NCI-H2081 (cell line): ENCODE data around the gene CALHM2.

Experiments
- DNase-seq, 2 experiments: peaks; one replicate each; lab custom pipeline; 2025; lab: John Stamatoyannopoulos, UW

The CALHM2 gene

DNA sequence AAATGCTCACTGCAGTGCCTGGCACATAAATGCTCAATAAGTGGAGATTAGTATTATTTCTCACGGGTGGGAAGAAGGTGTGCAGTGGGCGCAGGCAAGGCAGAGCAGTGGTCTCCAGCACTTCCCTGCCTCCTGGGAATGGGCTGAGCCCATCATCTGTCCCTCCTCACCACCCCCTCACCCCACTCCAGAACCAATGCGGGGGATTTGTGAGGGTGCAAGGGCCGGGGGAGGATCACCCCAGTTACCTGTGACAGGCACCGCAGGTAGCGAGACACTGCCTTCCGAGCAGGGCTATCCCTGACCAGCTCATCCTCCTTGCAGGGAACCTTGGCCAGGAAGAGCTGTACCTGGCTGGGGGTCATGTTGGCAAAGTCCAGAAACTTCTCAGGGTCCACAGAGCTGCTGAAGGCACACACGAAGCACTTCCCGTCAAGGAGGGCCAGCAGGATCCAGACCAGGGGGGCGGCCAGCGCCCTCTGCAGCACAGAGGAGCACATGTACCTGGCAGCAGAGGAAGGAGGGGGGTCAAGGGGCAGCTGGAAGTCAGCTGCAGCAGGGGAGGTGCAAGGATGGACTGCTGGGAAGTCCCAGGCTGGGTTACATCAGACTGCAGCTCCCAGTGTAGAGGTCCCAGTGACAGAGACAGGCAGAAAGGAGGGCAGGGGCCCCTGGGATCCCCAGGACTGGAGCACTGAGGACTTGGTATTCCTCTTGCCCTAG is 24.0 kb upstream of the CALHM2 start:
- no peak for DNase-seq

GRCh38 chr10:103475437-103475836 is 23.3 kb upstream of the CALHM2 start:
- DNase-seq, result no peak

GRCh38 chr10:103474077-103474476 is 21.9 kb upstream of the CALHM2 start:
- DNase-seq, result no peak

DNA sequence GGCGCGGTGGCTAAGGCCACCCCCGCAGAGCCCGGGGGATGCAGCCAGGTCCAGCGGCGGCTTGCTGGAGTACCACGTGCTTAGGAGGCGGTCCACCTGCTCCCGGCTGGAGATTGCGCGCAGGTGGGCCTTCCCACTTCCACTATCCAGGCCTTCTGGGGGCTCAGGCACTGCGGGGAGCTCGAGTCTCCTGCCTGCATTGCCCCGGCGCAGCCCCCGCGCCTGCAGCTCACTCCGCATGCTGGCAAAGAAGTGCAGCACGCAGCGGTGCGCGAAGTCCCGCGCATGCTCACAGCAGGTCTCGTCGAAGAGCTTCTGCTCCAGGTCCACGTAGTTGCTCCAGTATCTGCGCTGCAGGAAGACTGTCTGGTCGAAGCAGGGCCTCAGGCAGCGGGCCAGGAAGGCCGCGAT is 21.1 kb upstream of the CALHM2 start:
- DNase-seq, result no peak

GRCh38 chr10:103472005-103472404 is 19.8 kb upstream of the CALHM2 start:
- DNase-seq, result no peak

DNA sequence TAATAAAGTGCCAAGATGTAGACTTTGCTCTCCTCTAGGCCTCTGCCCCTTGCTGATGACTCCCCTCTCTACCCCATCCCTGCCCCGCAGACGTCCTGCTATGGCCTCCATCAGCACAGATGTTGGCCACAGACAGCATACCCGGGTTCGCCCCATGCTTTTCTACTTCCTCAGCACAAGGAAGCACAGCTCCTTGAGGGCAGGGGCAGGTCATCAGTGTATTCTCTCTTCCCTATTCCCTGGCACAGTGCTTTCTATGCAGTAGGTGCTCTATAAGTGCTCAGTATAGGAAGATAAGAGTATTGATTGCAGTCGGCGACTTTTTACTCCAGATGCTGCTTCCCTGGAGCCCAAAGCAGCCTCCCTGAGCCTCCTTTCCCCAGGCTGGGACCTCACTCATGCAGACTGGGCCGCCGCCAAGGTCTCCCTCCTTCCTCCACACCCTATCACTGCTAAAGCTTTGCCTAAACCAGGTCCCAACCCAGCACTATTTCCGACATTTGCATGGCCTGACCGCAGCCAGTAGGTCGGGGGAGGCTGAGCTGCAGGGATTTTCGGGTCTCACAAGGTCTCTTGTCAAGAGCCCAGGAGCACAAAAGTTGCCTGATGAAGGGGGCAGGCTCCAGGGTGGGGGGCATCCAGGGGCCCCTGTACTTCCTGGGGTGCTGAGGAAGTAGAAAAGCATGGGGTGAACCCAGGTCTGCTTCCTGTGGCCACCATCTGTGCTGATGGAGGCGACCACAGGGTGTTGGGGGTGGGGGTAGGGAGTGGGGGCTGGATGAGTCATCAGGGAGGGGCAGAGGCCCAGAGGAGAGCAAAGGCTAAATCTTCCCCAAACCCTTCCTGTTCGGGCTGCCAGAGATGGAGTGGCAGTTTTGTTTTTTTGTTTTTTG is 18.8 kb upstream of the CALHM2 start:
- DNase-seq, result no peak

- no peak for DNase-seq
Observed at GRCh38 chr10:103469201-103469600, 17.0 kb upstream of the CALHM2 start.

GRCh38 chr10:103467406-103467805 is 15.2 kb upstream of the CALHM2 start:
- DNase-seq, result no peak

DNA sequence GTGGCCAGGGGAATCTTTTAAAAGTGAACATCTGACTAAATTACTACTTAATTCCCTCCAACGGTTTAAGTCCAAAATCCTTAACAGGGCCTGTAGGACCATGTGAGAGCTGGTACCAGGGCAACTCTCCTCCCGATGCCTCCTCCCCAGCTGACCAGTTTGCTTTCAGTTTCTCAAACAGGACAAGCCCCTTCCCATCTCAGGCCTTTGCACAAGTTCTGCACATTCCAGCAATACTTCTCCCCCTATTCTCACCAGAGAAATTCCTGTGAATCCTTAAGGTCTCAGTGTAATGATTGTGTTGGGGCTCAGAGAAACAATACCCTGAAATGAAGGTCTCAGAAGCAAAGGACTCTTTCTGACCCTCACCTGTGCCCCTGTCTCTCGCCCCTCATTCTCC is 14.6 kb upstream of the CALHM2 start:
- DNase-seq, result no peak

DNA sequence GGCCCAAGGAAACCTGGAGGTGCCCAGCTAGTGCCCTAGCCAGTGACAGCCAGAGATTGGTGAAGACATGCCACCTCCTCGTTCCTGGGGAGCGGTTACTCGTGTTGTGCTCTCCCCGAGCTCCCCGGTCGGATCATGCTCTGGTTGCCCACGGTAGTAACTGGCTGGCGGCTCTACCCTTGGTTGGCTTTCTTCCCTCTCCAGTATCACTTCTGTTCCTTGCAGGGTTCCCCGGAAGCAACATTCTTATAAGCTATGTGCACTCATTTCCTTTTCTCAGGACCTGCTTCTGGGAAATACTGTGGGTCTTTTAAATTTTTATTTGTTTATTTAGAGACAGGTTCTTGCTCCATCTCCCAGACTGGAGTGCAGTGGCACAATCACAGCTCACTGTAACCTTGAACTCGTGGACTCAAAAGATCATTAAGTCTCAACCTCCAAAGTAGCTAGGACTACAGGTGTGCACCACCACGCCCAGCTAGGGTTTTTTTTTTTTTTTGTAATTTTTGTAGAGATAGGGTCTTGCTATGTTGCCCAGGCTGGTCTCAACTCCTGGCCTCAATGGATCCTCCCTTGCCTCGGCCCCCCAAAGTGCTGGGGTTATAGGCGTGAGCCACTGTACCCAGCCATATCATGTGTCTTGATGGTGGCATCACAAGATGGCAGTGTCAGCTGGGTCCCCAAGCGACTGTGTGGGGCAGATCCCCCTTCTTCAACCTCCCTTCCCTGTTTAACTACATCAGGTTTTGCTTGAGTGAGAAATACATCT is 13.4 kb upstream of the CALHM2 start:
- DNase-seq, result no peak

DNA sequence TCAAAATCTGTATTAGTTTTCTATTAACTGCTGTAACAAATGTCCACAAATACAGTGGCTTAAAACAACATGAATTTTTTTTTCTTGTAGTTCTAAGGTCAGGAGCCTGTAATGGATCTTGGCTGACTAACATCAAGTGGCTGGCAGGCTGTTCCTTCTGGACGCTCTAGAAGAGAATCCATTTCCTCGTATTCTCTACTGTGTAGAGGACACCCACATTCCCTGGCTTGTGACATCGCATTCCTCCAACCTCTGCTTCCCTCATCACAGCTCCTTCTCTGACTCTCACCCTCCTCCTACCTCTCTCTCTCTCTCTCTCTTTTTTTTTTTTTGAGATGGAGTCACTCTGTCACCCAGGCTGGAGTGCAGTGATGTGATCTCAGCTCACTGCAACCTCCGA is 11.3 kb upstream of the CALHM2 start:
- no peak for DNase-seq

DNA sequence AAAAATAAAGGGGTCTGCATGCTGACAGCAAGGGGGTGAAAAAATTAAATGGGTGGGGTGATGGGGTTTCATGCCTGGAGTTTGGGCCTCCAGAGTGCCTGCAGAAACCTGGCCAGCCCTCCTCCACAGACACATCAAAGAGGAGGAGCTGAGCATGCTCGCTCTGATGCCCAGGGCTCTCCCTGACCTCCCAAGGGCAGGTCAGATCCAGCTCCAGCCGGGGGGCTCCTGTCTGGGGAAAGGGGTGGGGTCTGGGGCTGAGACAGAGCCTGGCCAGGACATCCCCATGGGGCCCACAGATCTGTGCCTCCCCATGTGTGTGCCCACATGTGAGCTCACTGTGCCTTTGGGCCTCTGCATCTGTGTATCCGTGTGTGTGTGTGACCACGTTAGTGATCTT is 7.4 kb upstream of the CALHM2 start:
- DNase-seq, result no peak

GRCh38 chr10:103458720-103459119 is 6.5 kb upstream of the CALHM2 start, which contains the start of gene CALHM1:
Gene CALHM1, minus strand, starts transcription at chr10:103458900. Its CDS starts 149 bp downstream, at chr10:103458751.
- no peak for DNase-seq

DNA sequence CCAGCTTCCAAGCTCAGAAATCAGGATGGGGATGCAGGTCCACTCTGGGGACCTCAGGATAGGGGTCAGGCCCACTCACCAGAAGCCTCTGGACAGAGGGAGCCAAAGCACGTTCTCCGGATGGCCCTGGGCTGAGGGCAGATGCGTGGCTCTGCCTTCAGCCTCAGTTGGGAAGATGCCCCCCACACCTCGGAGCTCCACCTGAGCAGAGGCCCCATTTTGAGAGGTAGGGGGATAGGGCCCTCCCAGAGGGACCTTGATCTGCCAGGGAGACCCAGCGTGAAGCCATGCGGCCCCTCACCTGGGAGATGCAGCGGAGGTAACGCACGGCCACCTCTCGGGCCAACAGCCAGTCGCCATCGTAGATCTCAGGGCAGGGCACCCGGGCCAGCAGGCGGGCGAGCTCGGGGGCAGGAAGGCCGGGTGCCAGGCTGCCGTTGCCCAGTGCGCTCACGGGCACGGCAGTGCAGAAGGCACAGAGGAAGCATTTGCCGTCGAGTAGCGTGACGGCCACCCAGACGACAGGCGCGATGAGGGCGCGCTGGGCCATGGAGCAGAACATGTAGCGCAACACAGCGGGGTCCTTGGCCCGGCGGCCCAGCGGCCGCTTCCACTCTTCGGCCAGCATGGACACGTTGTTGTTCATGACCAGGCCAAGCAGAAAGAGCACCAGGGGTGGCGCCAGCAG is 5.9 kb upstream of the CALHM2 start:
- no peak for DNase-seq

GRCh38 chr10:103457176-103457712 is 5.1 kb upstream of the CALHM2 start:
- no peak for DNase-seq

DNA sequence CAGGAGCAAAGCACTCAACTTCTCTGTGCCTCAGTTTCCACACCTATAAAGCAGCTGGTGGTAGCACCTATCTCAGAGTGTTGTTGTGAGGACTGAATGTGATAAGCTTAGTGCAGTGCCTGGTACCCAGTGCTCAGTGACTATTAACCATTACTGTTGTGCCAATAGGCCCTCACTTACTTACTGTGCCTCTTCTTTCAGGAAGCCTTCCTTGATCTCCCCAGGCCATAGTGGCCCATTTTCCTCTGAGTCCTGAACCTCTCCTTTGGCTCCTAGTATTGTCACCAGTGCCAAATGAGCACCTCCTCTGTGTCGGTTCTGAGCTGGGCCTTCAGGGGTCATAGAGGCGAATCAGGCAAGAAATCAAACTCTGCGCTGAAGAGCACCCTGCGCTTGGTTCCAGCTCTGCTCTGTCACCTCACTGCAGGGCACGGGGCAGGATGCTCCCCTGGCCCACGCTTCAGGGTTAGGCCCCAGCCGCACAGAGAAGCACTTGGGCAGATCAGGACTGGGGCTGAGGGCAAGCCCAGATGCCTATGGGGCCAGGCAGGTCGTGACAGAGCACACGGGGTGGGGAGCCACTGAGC is 4.0 kb upstream of the CALHM2 start:
- DNase-seq, result no peak

GRCh38 chr10:103455235-103455634 is 3.1 kb upstream of the CALHM2 start:
- DNase-seq, result no peak

DNA sequence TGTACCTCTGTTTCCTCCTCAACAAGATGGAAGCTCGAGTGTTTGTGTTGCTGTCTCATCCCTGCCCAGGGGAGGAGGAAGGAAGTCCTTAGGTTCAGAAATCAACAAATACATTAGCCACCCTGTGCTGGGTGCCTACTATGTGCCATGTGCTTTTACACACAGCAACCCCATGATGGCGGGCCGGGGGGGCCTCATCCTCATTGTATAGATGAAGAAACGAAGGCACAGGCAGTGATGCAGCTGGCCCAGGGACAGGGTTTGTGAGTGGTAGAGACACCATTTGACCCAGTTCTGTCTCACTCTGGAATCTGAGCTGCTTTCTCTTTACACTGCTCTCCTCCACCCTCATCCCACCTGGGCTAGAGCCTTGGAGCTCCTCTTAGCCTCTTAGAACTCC is 1.9 kb upstream of the CALHM2 start:
- DNase-seq, result no peak

DNA sequence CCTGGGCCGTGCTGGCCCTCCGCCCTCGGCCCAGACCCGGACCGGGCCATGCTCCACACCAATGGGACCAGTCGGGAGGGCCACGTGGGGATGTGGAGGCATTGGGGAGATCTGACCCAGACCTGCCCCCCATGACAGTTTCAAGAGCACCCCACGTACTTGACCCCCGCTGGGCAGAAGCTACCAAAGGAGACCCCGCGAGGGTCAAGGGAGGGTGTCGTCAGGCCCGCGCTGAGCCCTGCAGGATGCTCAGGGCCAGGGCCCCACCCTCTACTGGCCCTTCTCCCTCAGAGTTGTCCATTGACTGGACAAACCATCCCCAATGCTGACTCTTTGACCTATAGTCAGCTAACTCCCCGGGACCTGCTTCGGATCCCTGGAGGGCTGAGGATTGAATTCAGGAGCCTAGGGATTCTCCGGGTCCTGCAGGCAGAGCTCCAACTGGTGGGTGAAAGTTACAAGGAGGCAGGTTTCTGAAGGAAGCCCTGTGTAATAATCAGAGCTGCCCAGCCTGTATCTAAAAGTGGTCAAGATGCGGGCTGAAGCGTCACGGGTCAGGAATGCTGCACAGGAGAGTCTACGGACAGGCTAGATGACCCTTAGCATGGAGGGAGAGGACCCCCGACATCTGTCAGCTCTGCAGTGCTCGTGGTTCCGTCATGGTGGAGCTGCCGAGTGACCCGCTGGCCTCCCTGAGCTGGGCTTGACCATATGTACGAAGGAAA is 498 bp upstream of the CALHM2 start:
- DNase-seq, result no peak

GRCh38 chr10:103451091-103451813 is 918 bp downstream of the CALHM2 start:
- DNase-seq, result peak in 1 of 2 experiments; percentile 15
